Thoracic aorta (tissue), 2 donors: Measurements from ENCODE around the gene LONRF2. TPM values are rescaled to one million over a fixed set of nuclear protein-coding genes. Genes with fewer than 3 reads are reported as not detected.
"Not testable (repeated sequence)": the region's sequence is repeated elsewhere in the genome, so short reads cannot be mapped to it uniquely, and the experiment has no call there.

Source experiments
- ATAC-seq: fragments of 150-250 bp; one replicate; pipeline ENCODE4 v1.8.0; 2017; ENCODE audit warnings: low read depth; ENCODE audit not compliant: insufficient number of reproducible peaks, low FRiP score
- DNase-seq: peaks from one replicate; pipeline ENCODE4 v3.0.0-alpha.2; 2020; ENCODE audit warnings: low spot score
- H3K27ac ChIP-seq, 2 donors: fragments of 200-600 bp; sonication (generic); 1 replicate in 1 of 2; 2 replicates in 1 of 2; pipeline ENCODE4 v1.5.1; 2016; ENCODE audit warnings: mild to moderate bottlenecking in 2 of 2, moderate library complexity in 2 of 2
- H3K27me3 ChIP-seq: fragments of 200-600 bp; sonication (generic); replicated peaks from 2 replicates; pipeline ENCODE4 v1.6.0; 2016; ENCODE audit warnings: mild to moderate bottlenecking; ENCODE audit not compliant: insufficient read depth
- H3K36me3 ChIP-seq: fragments of 200-600 bp; sonication (generic); one replicate; pipeline ENCODE4 v1.5.1; 2016
- H3K4me1 ChIP-seq, 2 donors: fragments of 200-600 bp; sonication (generic); 1 replicate in 1 of 2; 2 replicates in 1 of 2; pipeline versions ENCODE4 v1.5.1 to v1.6.0; 2016; ENCODE audit warnings: low read depth in 2 of 2, mild to moderate bottlenecking in 1 of 2; ENCODE audit not compliant: control insufficient read depth in 1 of 2
- H3K4me3 ChIP-seq: fragments of 200-600 bp; sonication (generic); 2 replicates; pipeline ENCODE4 v1.5.1; 2016; ENCODE audit warnings: mild to moderate bottlenecking
- H3K9me3 ChIP-seq: fragments of 200-600 bp; sonication (generic); 2 replicates; pipeline ENCODE4 v1.5.1; 2016
- total RNA-seq, 2 donors: library from RNA; depleted of rRNA; stranded (reverse); fragments of >200 nt; gene quantifications; one replicate each; pipeline versions ENCODE4 v1.1.0 to v1.2.3, GENCODE V29; 2016
- TF ChIP-seq, protein P1 (sequence below): fragments of 200-600 bp; sonication (generic); IDR thresholded peaks from one replicate; pipeline ENCODE4 v1.5.1; 2019; ENCODE audit warnings: antibody characterized with exemption

The LONRF2 gene
- total RNA-seq: 10 to 100 TPM in 1 of 2 donors, 1 to 10 TPM in 1; 7.0 to 17.4 TPM

DNA sequence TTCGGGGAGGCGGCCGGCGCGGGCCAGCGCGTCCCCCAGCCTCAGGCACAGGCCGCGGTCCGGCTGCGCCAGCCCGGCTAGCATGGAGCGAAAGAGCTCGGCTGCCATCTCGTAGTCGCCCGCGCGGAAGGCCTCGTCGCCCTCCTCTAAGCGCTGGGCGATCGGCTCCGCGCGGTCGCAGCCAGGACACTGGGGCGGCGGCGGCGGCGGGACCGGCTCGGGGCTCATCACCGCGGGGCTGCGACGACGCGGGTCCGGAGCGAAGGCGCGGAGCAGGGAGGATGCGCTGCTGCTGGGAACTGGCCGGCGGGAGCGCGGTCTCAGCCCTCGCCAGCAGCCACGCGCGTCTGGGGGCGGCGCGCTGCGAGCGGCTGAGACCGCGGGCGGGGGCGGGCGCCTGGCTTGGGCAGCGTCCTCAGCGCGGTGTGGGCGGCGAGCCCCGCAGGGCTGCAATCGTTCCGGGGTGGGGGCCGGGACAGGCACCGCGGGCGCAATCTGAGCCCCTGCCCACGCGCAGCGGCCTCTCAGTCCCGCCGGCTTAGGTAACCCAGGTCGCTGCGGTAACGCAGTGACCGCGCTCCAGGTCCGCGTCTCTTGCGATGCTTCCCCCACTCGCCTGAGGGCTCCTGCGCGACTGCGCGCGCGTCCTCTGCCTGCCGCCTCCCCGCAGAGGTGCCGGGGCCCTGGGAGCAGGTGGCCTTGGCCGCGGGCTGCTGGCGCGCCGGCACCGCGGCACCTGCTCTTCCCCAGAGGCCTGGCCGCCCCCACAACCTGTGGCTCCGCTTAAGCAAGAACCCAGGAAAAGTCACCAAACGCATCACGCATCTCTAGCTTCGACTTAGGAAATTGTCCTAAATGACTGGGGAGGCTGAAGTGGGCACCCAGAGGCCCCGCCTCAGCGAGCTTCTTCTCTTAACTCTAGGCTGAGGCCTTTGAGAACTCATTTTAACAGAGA, at the start of gene LONRF2:
TSS of gene LONRF2 (minus strand) at position 636 of the 955 bp plus-strand sequence. CDS start at position 228, 408 bp downstream.
- Histone ChIP-seq H3K36me3 (no peaks in the 10 kb centered on the region), H3K4me1 (peaks cover 0 to 13% of the 10 kb centered on the region in 2 donors), H3K4me3 (peak within 1 kb of the TSS; percentile 80), H3K9me3 (peaks cover 7% of the 10 kb centered on the region), H3K27ac (peak within 1 kb of the TSS; percentile 68 to 76), H3K27me3 (no peaks in the 10 kb centered on the region)
- ATAC-seq: no peak
- DNase-seq: no peak
- TF ChIP-seq, protein P1, sequence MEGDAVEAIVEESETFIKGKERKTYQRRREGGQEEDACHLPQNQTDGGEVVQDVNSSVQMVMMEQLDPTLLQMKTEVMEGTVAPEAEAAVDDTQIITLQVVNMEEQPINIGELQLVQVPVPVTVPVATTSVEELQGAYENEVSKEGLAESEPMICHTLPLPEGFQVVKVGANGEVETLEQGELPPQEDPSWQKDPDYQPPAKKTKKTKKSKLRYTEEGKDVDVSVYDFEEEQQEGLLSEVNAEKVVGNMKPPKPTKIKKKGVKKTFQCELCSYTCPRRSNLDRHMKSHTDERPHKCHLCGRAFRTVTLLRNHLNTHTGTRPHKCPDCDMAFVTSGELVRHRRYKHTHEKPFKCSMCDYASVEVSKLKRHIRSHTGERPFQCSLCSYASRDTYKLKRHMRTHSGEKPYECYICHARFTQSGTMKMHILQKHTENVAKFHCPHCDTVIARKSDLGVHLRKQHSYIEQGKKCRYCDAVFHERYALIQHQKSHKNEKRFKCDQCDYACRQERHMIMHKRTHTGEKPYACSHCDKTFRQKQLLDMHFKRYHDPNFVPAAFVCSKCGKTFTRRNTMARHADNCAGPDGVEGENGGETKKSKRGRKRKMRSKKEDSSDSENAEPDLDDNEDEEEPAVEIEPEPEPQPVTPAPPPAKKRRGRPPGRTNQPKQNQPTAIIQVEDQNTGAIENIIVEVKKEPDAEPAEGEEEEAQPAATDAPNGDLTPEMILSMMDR: no peak

GRCh38 chr2:100367163-100367562, 44.9 kb upstream of the LONRF2 start:
- no peak for ATAC-seq

GRCh38 chr2:100365434-100365833, 43.1 kb upstream of the LONRF2 start:
- no peak overlapping the region for H3K27ac ChIP-seq
- DNase-seq (no peak), ATAC-seq (no peak)
- H3K27me3 ChIP-seq: no peaks in the 10 kb centered on the region
- no peak overlapping the region for H3K4me3 ChIP-seq
- H3K4me1 ChIP-seq: no peaks in the 10 kb centered on the region
- no peaks in the 10 kb centered on the region for H3K9me3 ChIP-seq
- TF ChIP-seq, protein P1: no peak
- no peaks in the 10 kb centered on the region for H3K36me3 ChIP-seq

More at GRCh38 chr2:100367163-100367562, 44.9 kb upstream of the LONRF2 start:
- Histone ChIP-seq H3K27me3 (no peaks in the 10 kb centered on the region), H3K27ac (no peak overlapping the region), H3K4me1 (no peaks in the 10 kb centered on the region), H3K4me3 (no peak overlapping the region), H3K36me3 (no peaks in the 10 kb centered on the region), H3K9me3 (peaks cover 11% of the 10 kb centered on the region)
- TF ChIP-seq, protein P1: no peak
- DNase-seq: no peak

- not testable (repeated sequence) for H3K4me3 ChIP-seq, H3K36me3 ChIP-seq, H3K27ac ChIP-seq, H3K27me3 ChIP-seq, H3K4me1 ChIP-seq, H3K9me3 ChIP-seq, DNase-seq, ATAC-seq
Observed at GRCh38 chr2:100362269-100362668, 40.0 kb upstream of the LONRF2 start.

GRCh38 chr2:100359576-100359975, 37.3 kb upstream of the LONRF2 start:
- Histone ChIP-seq H3K27ac (no peak overlapping the region), H3K4me1 (no peaks in the 10 kb centered on the region), H3K27me3 (no peaks in the 10 kb centered on the region), H3K9me3 (no peaks in the 10 kb centered on the region), H3K4me3 (no peak overlapping the region), H3K36me3 (no peaks in the 10 kb centered on the region)
- DNase-seq (no peak), ATAC-seq (no peak)
- TF ChIP-seq, protein P1: no peak
